ENCODE data around the gene SLC5A4.
"Not testable (repeated sequence)": the region's sequence is repeated elsewhere in the genome, so short reads cannot be mapped to it uniquely, and the experiment has no call there.

Gene SLC5A4

GRCh38 chr22:32199961-32200360 lies 55.2 kb downstream of the SLC5A4 start:
- no peak for DNase-seq (ENCODE audit: low read depth)

- DNase-seq (ENCODE audit: low read depth), result no peak
These were observed 55.8 kb downstream of the SLC5A4 start for GRCh38 chr22:32199341-32199740.

GRCh38 chr22:32197553-32198226 lies 57.5 kb downstream of the SLC5A4 start:
- not testable (repeated sequence) for DNase-seq (ENCODE audit: low read depth)

- not testable (repeated sequence) for DNase-seq (ENCODE audit: low read depth)
These were observed 59.2 kb downstream of the SLC5A4 start for GRCh38 chr22:32195900-32196299.

- DNase-seq (ENCODE audit: low read depth), result not testable (repeated sequence)
These were observed 61.8 kb downstream of the SLC5A4 start for GRCh38 chr22:32193346-32193745.

- DNase-seq (ENCODE audit: low read depth), result not testable (repeated sequence)
These were observed 64.1 kb downstream of the SLC5A4 start for GRCh38 chr22:32191021-32191420.

GRCh38 chr22:32185821-32186220 lies 69.3 kb downstream of the SLC5A4 start:
- DNase-seq (ENCODE audit: low read depth), result no peak

- DNase-seq (ENCODE audit: low read depth), result no peak
These were observed 71.5 kb downstream of the SLC5A4 start for GRCh38 chr22:32183625-32184024.

- DNase-seq (ENCODE audit: low read depth), result no peak
These were observed 74.1 kb downstream of the SLC5A4 start for GRCh38 chr22:32181043-32181442.

- no peak for DNase-seq (ENCODE audit: low read depth)
These were observed 77.9 kb downstream of the SLC5A4 start for GRCh38 chr22:32177221-32177765.

GRCh38 chr22:32175683-32176644 lies 79.2 kb downstream of the SLC5A4 start:
- DNase-seq (ENCODE audit: low read depth), result no peak

GRCh38 chr22:32175115-32175514 lies 80.0 kb downstream of the SLC5A4 start:
- no peak for DNase-seq (ENCODE audit: low read depth)

Data from T-helper 22 cell (primary cell).